Stimulated activated CD8-positive, alpha-beta memory T cell treated with anti-CD3 and anti-CD28 coated beads, Interleukin-4, amount 100 ng/mL, for 4 hours (primary cell): Measurements from ENCODE around the gene CDYL.

Experiments
- DNase-seq, 2 donors: peaks; one replicate each; pipeline ENCODE4 v3.0.0-alpha.2; 2020; ENCODE audit warnings: low read depth in 2 of 2, low spot score in 1 of 2

CDYL gene

DNA sequence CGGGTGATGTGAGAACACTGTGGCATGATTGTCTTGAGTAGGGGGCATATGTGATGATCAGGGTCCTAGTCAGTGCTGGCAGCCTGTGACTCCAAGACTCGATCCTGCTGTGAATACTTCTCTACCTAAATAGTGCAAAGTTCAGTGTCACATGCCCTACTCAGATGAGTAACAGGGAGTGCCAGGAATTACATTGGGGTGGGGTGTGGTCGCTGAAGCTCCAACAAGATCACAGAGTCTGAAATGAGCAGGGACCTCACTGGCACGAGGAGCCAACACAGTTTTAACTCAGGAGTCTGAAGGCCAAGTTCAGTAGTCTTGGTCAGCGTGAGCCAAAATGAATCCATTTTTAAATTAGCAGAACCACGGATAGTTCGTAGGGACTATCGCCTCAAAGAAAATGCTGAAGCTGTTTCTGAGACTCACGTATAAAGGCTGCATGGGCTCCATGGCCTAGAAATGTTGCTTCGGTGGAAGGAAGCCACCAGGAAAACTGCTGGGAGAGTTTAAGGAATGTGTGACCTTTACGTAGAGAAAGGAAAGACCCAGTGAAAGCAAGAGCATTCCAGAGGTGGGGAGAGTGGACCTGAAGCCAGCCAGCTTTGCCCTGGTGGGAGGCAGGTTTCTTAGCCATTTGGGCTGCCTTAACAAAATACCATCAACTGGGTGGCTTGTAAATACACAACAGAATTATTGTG lies 155.5 kb downstream of the CDYL start:
- no peak for DNase-seq

DNA sequence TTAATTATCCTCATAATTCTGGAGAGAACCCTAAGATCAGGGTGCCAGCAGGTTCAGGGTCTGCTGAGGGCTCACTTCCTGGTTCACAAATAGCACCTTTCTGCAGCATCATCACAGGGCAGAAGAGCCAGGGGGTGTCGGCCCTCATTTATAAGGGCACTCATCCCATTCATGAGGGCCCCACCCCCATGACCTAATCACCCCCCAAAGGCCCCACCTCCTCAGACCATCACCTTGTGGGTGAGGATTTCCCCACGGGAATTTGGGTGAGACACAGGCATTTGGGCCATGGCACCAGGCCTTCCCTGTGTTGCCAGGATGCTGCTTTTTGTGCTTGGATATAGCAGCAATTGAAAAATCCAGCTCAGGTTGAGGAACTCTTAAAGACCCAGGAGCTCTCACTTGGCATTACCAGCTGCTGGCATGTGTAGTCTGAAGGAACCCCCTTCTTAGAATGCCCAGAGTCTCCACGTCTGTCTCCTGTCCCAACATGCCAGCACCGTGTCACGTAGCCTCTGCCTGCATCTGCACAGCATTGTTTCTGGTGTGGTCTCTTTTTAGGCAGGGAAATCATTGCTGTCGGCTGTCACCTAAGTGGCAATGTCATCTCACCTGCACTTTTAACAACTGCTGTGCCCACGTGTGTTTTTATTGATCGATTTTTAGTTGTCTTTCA lies 156.2 kb downstream of the CDYL start:
- no peak for DNase-seq

DNA sequence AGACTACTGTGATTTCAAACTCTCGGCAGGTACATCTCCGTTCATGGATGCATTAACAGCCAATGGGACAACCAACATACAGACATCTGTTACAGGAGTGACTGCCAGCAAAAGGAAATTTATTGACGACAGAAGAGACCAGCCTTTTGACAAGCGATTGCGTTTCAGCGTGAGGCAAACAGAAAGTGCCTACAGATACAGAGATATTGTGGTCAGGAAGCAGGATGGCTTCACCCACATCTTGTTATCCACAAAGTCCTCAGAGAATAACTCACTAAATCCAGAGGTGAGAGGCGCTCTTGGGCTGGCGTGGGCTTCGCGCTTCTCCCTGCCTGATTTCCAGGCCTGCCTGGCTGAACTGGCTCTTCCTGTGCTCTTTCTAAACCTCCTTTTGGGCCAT lies 159.3 kb downstream of the CDYL start:
- no peak for DNase-seq

DNA sequence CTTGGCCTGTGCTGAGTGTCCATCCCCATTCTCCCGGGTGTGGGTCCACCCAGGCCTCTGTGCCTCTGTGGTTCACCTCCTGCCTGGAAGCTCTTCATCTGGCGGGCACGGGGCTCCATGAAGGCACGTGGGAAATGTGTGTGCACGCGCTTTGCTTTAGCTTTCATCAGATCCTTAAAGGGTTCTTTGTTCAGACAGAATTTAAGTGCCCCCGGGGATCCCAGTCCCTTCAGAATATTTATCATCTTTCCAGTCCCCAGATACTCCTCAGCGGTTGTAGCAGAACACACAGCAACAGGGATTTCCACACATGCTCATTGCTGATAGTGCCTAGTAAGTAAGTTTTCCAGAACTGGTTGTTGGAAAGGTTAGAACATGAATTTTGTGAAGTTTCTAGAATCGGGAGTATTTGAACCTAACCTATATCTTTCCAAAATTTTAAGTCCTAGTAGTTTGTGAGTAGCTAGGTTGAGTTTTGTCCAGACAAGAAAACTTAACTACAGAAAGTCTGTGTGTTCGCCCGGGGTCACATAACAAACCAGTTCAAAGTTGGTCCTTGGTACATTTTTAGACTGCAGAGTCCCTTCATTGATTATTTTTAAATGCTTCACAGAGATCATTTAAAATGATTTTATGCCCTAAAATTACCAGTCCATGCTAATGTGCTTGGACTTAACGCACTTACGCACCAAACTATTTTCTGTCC lies 159.9 kb downstream of the CDYL start:
- no peak for DNase-seq

DNA sequence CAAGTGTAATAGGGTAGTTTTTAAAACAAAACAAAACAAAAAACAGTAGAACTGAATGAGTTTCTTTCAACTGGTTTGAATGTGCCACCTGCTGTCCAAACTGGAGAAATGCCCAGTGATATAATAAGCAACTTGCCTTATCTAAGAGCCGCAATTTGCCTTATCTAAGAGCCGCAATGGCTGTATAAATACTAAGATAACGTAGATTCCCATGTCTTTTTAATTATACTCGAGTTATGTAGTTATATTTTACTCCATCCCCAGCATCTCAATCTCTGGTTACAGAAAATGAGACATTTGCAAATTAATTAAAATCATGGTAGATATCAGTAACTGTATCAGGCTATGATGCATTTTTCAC lies 160.5 kb downstream of the CDYL start:
- DNase-seq, result no peak

DNA sequence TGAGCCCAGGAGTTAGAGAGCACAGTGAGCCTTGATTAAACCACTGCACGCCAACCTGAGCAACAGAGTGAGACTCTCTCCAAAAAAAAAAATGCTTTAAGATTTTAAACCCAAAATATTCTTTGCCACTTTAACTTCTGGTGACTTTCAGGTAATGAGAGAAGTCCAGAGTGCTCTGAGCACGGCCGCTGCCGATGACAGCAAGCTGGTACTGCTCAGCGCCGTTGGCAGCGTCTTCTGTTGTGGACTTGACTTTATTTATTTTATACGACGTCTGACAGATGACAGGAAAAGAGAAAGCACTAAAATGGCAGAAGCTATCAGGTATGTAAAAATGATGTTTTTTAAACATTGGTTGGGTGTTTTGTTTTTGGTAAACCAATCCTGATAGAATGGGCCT lies 161.2 kb downstream of the CDYL start:
- no peak for DNase-seq

DNA sequence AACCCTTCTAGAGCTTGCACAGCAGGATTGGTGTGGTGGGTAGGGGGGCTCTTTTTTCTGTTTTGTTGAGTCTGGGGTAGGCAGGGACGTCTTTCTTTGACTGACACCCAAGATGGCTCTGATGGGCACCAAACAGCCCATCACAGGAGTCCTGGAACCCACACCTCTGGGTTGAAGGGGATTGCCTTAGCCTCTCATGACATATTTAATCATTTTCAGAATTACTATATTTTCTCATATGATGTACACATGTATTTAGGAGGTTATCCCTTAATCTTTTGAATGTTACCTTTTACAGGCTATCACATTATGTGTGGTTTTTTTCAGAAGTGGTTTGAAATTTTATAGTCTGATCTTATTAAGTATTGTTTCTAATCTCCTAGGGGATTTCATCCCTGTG lies 163.0 kb downstream of the CDYL start:
- no peak for DNase-seq

DNA sequence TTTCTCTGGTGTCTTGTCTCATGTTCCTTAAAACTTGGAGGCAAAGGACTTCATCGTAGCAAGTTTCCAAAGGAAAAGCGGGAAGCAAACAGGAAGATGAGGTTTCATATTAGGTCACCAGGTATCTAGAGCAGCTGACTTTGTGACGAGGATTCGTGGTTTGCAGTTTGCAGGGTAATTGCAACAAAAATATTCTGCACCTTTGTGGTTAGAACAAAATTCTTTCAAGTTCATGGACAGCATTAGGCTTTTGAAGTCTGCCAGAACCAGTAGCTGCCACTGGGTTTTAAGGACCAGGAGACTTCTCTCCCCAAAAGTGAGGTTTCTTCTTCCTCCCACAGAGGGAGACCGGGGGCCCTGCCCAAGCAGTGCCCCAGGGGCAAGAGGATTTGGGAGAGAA lies 164.2 kb downstream of the CDYL start:
- DNase-seq, result no peak

DNA sequence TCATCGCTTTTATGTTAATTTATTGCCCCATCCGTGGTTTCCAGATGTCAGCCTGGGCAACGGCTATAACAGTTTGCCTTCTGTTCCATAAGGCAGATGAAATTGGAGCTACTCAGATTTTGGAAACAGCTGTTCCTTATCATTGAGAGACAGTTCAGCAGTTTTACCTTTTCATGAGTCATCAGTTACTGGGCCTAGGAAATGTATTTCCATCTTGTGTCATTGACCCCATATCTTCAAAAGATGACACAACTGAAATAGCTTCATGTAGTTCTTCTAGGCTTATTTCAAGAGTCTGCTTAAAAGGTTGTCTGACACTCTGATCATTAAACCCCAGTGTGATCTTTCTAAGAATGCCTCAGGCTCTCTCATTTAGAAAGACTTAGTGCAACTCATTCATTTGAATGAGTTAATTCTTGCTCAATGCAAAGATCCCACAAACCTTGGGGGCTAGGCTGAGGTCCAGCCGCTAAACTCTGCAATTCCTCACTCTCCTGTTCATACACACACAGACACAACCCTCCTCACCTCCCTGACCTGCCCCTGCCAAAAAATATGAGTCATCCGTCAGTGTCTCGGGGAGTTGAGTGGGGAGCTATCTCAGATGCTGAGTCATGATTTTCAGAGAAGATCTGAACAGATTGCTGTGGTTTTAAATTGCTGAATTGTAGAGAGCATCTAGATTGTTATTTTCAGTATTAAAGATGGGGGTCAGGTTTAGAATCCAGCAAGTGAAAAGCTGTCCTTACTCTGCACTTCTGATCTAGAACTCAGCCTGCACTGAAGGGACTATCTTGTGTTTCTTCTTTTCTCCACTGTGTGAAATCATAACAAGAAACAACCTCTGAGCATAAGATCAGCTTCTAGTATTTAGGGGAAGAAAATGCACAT lies 165.8 kb downstream of the CDYL start:
- DNase-seq, result peak in 1 of 2 donors; percentile 12

DNA sequence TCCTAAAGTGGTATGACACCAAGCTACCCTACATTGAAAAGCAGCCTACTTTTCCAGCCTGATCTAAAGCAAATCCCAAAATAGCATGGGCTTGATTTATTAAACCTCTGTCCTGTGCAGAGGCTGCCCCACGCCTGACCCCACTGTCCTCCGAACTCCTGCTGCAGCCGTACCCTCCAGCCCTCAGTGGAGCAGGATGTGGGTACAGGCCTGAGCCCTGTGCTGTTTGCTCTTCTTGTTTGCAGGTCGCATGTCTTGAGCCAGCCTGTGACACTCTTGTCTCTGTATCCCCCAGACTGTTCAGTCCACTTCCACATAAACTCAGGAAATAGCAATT lies 166.4 kb downstream of the CDYL start:
- DNase-seq, result no peak

DNA sequence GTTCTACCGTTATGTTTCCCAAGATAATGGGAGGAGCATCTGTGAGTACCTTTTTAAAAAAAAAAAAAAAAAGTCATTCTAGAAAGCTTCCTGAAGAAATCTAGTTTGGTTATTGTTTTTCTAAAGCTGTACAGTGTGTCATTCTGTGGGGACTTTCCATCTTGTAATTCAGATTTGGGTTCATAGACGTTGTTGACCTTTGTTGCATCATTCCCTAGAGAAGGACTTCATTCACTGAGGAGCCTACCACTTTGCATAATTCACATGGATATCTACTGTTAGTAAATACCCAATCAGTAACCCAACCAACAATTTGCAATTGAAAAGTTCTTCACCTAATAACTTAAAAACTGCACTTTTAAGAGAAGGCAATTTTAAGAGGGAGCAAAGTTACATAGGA lies 167.5 kb downstream of the CDYL start:
- no peak for DNase-seq

DNA sequence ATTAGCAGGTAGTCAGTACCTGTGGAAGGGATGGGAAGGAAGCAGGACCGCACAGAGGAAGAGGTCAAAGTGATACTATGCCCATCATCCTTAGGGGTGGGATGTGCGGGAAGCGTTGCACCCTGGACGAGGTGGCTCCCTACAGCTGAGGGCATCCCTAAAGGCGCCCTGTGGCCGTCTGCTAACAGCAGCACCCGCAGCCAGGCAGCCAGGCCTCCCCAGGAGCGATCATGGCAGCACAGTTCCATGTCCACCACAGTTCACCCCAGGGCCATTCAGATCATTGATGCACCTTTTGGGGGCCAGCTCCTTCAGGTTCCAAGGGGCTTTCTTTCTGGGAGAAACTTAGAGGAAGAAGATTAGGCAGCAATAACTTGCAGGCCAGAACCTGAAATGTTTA lies 168.1 kb downstream of the CDYL start:
- DNase-seq, result no peak

DNA sequence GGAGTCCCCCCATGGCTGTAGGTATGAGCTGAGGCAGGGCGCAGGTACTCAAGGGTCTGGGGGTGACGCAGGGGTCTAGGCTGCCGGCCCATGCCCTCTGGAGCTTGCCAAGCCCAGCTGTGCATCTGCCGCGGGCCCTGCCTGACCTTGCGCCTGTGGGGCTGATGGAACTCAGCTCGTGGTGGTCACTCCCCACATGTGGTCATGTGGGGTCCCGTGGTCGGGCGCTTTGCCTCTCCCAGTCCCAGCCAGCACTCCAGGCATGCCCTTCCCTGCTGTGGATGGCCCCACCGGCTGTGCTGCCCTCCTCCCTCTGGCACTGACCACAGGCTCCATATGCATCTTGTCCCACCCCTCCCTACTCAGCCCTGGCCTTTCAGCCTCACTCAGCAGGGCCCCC lies 170.3 kb downstream of the CDYL start:
- DNase-seq, result no peak

DNA sequence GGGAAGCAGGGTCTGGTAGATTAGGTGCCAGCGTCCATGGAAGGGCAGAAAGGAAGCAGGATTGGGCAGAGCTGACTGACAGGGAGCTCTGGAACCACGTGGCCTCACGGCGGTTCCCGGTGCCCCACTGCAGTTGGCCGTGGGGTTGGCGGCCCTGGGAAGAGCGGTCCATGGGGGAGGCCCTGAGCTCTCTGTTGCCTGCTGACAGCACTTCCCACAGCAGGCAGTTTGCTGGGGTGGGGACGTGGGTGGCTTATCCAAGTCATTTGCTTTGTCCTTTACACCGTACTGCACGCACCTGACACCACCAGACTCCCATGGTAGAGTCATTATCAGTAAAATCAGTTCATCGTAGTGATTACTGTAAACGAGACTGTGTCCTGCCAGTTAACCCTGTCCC lies 171.5 kb downstream of the CDYL start:
- DNase-seq, result no peak

DNA sequence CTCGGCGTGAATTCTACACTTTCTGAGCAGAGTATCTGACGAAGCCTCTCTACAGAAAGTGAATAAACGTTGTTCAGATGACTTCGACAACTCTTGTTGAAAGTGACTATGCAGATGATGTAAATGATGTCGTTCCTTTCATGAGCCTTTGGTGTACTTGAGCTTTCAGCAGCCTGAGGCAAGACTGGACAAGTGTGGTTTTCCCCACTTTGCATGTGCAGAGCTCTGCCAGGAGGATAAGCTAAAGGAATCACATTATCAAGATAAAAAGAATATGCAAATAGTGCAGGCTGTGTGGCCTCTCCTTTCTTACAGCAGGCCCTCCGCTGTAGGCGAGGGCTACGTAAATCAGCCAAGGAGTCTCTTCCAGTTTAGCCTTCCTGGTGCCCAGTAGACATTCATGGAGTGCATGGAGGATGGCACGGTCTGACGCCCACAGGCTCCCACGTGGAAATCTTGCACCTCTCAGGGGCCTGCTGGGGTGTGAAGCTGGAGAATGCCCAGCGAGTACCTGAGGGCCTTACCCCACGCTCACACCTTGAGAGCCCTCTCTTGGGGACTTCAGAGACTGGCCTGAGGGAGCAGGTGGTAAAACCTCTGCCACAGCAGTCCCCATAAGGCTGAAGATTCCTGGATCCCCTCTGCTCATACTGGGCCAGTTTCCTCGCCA lies 172.7 kb downstream of the CDYL start:
- no peak for DNase-seq

DNA sequence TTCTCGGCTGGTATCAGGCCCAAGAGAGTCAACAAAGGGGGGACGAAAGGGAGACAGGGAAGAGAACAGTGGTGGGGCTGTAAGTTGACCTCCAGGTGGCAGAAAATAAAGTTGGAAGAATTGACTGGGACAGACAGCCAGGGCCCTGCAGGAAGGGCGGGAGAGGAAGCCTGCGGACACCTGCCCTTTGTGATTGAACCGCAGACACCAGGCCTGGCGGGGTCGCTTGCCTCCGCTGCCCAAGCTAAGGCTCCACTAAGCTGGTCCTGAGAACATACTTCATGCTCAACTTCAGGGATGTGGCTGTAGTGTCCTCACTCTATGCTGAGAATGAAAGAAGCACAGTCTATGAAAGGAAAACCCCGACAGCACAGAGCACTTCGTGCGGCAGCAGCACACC lies 173.9 kb downstream of the CDYL start:
- no peak for DNase-seq

DNA sequence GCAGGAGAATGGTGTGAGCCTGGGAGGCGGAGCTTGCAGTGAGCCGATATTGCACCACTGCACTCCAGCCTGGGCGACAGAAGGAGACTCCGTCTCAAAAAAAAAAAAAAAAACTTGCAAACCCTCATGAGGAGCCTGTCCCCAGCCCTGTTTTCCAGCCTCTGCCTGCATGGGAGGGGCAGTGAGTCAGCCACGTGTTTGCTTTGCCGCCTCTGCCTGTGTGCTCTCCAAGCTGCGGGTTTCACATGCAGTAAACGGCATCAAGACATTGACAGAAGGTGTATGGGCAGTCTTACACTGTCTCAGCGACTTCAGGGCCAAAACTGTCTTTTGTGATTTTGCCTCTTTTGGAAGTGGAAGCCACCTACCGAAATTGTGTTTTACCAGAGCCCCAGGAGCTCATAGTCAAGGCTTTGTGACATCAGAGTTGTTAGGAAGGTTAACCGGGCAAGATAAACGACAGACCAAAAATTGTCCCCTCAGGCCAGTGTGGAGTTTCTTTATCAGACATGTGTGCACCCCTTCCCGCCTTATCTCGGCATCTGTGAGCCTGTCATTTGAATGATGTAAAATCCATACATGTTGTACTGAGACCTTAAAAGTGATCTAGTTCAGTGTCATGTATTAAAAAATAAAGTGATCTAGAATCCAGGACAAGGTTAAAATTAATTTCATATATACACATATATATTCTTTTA lies 174.8 kb downstream of the CDYL start:
- DNase-seq, result no peak

DNA sequence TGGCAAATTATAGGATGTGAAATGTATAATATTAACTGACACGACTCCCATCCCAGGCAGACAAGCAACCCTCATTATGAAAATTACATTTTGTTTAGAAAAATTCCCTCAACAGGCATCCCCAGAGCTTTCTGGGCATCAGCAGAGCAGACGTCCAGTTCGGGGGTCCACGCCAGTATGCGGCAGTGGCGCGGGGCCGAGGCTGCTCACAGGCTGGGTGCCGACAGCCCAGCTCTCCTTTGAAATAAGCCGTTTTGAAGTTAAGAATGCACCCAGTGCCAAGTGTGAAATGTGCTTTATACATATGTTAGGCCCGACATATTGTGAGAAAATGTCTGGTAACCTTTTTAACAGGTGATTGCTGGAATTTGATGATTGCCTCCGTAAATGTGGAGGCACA lies 177.2 kb downstream of the CDYL start:
- no peak for DNase-seq

DNA sequence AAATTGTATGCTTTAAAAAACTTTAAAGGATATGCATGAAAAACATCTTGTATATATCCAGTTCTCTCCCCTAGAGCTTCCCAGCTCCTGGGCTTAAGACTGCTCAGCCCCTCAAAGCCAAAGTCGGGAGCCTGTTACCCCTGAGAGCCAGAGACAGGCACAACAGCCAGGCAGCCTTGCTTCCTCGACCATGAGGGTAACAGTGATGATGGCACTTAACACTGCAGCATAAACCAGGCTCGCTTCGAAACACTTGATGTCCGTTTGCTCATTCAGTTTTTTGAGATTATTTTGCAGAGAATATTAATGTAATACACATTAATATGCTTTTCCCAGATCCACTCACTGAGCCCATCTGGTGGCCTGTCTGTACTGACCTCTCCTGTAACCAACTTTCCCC lies 180.4 kb downstream of the CDYL start:
- DNase-seq, result no peak

DNA sequence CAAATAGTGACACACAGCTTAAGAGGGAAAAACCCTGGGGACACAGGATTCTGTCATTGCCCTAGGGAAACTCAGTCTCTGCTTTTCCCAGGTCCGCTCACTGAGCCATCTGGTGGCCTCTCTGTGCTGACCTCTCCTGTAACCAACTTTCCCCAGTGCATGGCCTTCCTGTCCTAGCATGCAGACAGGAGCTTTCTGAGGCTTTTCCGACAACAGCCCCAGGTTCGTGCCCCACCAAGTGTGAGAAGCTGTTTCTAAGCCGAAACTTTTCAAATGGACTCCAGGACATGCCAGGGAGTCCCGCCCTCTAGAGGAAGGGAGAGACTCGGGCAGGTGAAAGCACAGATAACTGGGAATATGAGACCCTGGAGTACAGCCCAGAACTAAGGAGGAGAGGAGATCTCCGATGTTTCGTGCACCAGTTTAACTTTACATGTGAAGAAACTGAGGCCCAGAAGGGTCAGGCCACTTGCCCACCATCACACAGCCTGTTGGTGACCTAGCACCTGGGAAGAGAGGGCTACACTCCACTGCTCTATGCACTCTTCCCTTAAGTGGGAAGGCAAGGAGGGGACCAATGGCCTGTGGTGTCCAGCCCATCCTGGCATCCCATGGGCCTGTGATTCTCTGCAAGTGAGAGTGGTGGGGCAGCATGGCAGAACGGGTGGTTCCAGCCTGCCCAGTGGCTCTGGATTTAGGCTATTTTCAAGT lies 181.5 kb downstream of the CDYL start:
- no peak for DNase-seq
